GM12878 (cell line): ENCODE results near the gene ISY1. TPM values are rescaled to one million over a fixed set of nuclear protein-coding genes. Genes with fewer than 3 reads are reported as not detected.

ENCODE experiments used
- ATAC-seq: fragments of 200-7000 bp; cut with Tn5 transposase; 3 replicates; pipeline ENCODE4 v1.9.1; 2020; ENCODE audit warnings: mild to moderate bottlenecking, moderate library complexity
- BruUV-seq: library from RNA; stranded (reverse); fragments of 400-500 nt; replicated peaks from 2 replicates; lab custom pipeline; 2021; lab: Mats Ljungman, UMichigan
- CTCF ChIA-PET: fragments of 300-600 bp; sonication (Branson Sonifier 250); formaldehyde crosslinking; extraction: SDS; loops from one replicate; lab custom pipeline; 2021; ENCODE audit warnings: inconsistent platforms; lab: Yijun Ruan, JAX
- POLR2A ChIA-PET: fragments of 350-600 bp; formaldehyde crosslinking; extraction: SDS; loops from one replicate; lab custom pipeline; 2021; ENCODE audit warnings: inconsistent platforms; lab: Charles Lee
- RAD21 ChIA-PET: fragments of 300-600 bp; sonication (Branson Sonifier 250); formaldehyde crosslinking; loops from one replicate; lab custom pipeline; 2023; ENCODE audit warnings: antibody characterized with exemption; ENCODE audit not compliant: unreplicated experiment; lab: Charles Lee
- SMC1A ChIA-PET: fragments of 300-600 bp; sonication (Branson Sonifier 250); formaldehyde crosslinking; loops from one replicate; lab custom pipeline; 2023; ENCODE audit not compliant: unreplicated experiment, uncharacterized antibody; lab: Charles Lee
- DNase-seq: peaks from one replicate; pipeline ENCODE4 v3.0.0-alpha.2; 2011; ENCODE audit warnings: low read depth, low spot score
- FAIRE-seq: peaks from 3 replicates; lab custom pipeline; 2011; peaks lifted over from hg19 to GRCh38; lab: Jason Lieb, UNC
- H2AFZ ChIP-seq: 2 replicates; pipeline ENCODE4 v1.6.0; 2011; ENCODE audit warnings: low read depth, low read length, control low read depth; ENCODE audit not compliant: control insufficient read depth
- H3K27ac ChIP-seq: 2 replicates; pipeline ENCODE4 v1.5.1; 2011; ENCODE audit warnings: control low read depth; ENCODE audit not compliant: control insufficient read depth, insufficient read depth
- H3K27me3 ChIP-seq, 2 experiments: replicated peaks in 1 of 2; 2 replicates each; pipeline versions ENCODE4 v1.6.0 to v1.6.1; 2011; ENCODE audit warnings: low read length in 1 of 2; ENCODE audit not compliant: control insufficient read depth in 2 of 2, insufficient read depth in 2 of 2
- H3K36me3 ChIP-seq, 2 experiments: 2 replicates each; pipeline ENCODE4 v1.5.1; 2011; ENCODE audit warnings: low read length in 1 of 2; ENCODE audit not compliant: control insufficient read depth in 2 of 2, insufficient read depth in 2 of 2
- H3K4me1 ChIP-seq: 2 replicates; pipeline ENCODE4 v1.6.1; 2011; ENCODE audit warnings: mild to moderate bottlenecking, low read length, moderate library complexity, mixed read lengths; ENCODE audit not compliant: control insufficient read depth, insufficient read depth
- H3K4me2 ChIP-seq: 2 replicates; pipeline ENCODE4 v1.6.0; 2011; ENCODE audit warnings: control low read depth; ENCODE audit not compliant: control insufficient read depth, insufficient read depth
- H3K4me3 ChIP-seq: fragments of 200-600 bp; sonication (generic); 2 replicates; pipeline ENCODE4 v1.5.1; 2016
- H3K79me2 ChIP-seq: 2 replicates; pipeline ENCODE4 v1.6.0; 2011; ENCODE audit warnings: low read length; ENCODE audit not compliant: control insufficient read depth, insufficient read depth
- H3K9ac ChIP-seq: 2 replicates; pipeline ENCODE4 v1.8.0; 2011; ENCODE audit warnings: low read length, control low read depth, mixed read lengths; ENCODE audit not compliant: control insufficient read depth, insufficient read depth
- H3K9me3 ChIP-seq: replicated peaks from 3 replicates; pipeline ENCODE4 v1.5.1; 2011; ENCODE audit warnings: mild to moderate bottlenecking, low read length; ENCODE audit not compliant: control insufficient read depth, insufficient read depth
- H4K20me1 ChIP-seq: 2 replicates; pipeline ENCODE4 v1.6.0; 2011; ENCODE audit not compliant: control insufficient read depth, insufficient read depth
- ASH2L ChIP-seq: fragments of 300-600, 200-600 bp; sonication (generic); IDR thresholded peaks from 2 replicates; pipeline ENCODE4 v1.6.1; 2017; ENCODE audit warnings: low read depth, mild to moderate bottlenecking, borderline replicate concordance
- BCL11A ChIP-seq: IDR thresholded peaks from 2 replicates; pipeline ENCODE4 v1.6.1; 2011; ENCODE audit warnings: low read depth, low read length
- DPF2 ChIP-seq: fragments of 450-650 bp; IDR thresholded peaks from 2 replicates; pipeline ENCODE4 v1.6.1; 2017; ENCODE audit warnings: mild to moderate bottlenecking
- ELK1 ChIP-seq: IDR thresholded peaks from 2 replicates; pipeline ENCODE4 v1.6.1; 2012; ENCODE audit warnings: low read depth, low read length, improper control_type of control experiment
- HDAC2 ChIP-seq: fragments of 200-600 bp; sonication (generic); IDR thresholded peaks from 2 replicates; pipeline ENCODE4 v1.6.1; 2017
- KAT2A ChIP-seq: conservative IDR thresholded peaks from 2 replicates; pipeline ENCODE4 v1.6.1; 2011; ENCODE audit warnings: low read depth, low read length; ENCODE audit not compliant: control insufficient read depth
- NFYA ChIP-seq: IDR thresholded peaks from 2 replicates; pipeline ENCODE4 v1.6.1; 2011; ENCODE audit warnings: low read depth, mild to moderate bottlenecking, low read length, improper control_type of control experiment, borderline replicate concordance
- PAX8 ChIP-seq: fragments of 450-650 bp; IDR thresholded peaks from 2 replicates; pipeline ENCODE4 v1.6.1; 2017; ENCODE audit warnings: mild to moderate bottlenecking, moderate library complexity
- PML ChIP-seq: IDR thresholded peaks from 2 replicates; pipeline ENCODE4 v1.6.1; 2012; ENCODE audit warnings: low read length, inconsistent platforms
- REST ChIP-seq: IDR thresholded peaks from 2 replicates; pipeline ENCODE4 v1.6.1; 2012; ENCODE audit warnings: mild to moderate bottlenecking, low read depth, low read length
- TAF1 ChIP-seq: IDR thresholded peaks from 2 replicates; pipeline ENCODE4 v1.6.1; 2011; ENCODE audit warnings: mild to moderate bottlenecking, low read depth, low read length, borderline replicate concordance
- WGBS: methylation state at CpG from one replicate; pipeline ENCODE4 v1.1.6; 2016; ENCODE audit warnings: low lambda C conversion rate; ENCODE audit not compliant: insufficient replicate concordance, insufficient coverage; ENCODE audit errors: missing lambda C conversion rate; 5-methylcytosine and 5-hydroxymethylcytosine counted together
- in situ Hi-C: fragments of 300-500 bp; cut with MboI; formaldehyde crosslinking; loops from 9 replicates; pipeline ENCODE4 v1.14.3; 2018; ENCODE audit warnings: mixed read lengths
- intact Hi-C: fragments of 100-400 bp; cut with micrococcal nuclease; formaldehyde crosslinking; loops from one replicate; pipeline ENCODE4 v1.14.2; 2022; ENCODE audit not compliant: unreplicated experiment
- polyA plus RNA-seq, 11 experiments: library from polyadenylated mRNA; depleted of rRNA in 4 of 11; unstranded in 6 of 11; stranded (reverse) in 5 of 11; fragments of >200 nt; fragmentation: Nextera tagmentation in 4 of 11; fragmentation: Illumina TruSeq in 1 of 11; extraction: Ambion mirVana in 4 of 11; extraction: Trizol in 1 of 11; gene quantifications; 1 replicate in 1 of 11; 2 replicates in 10 of 11; pipeline versions ENCODE4 v1.2.1 to v1.2.3, GENCODE V29; 2011 to 2016; ENCODE audit warnings: inconsistent platforms in 2 of 11, missing spikeins in 2 of 11, low read depth in 1 of 11
- total RNA-seq, 4 experiments: library from RNA; depleted of rRNA in 3 of 4; stranded (reverse); fragments of >200 nt in 3 of 4; fragmentation: Illumina TruSeq in 1 of 4; extraction: Trizol in 1 of 4; gene quantifications; 2 replicates each; pipeline versions ENCODE4 v1.2.1 to v1.2.3, GENCODE V29; 2013 to 2021

ISY1 gene
- total and polyA plus RNA-seq, 10 of the 15 experiments (the other 5 are each of a cell fraction or from before 2014, with no cell fraction given) = 28.3 to 72.2 (median 44.7) TPM

- TF ChIP-seq REST (no peak), PML (no peak), NFYA (no peak)
- TF ChIP-seq, all 136 proteins: peak for 0
Observed at GRCh38 chr3:129084501-129084900, 76.4 kb downstream of the ISY1 start (continued).

GRCh38 chr3:129082026-129082425 is 78.8 kb downstream of the ISY1 start:
- in situ Hi-C loops (no loop called here), intact Hi-C loops (no loop called here)
- no TSS peak for BruUV-seq
- POLR2A ChIA-PET = no interaction called here
- RAD21 ChIA-PET = no interaction called here
- Histone ChIP-seq H2AFZ (no peak overlapping the region), H3K27ac (no peak overlapping the region), H3K4me1 (no peaks in the 10 kb centered on the region), H3K27me3 (no peaks in the 10 kb centered on the region), H3K4me2 (no peak overlapping the region), H3K36me3 (no peaks in the 10 kb centered on the region), H3K9ac (no peak overlapping the region), H3K9me3 (no peaks in the 10 kb centered on the region), H4K20me1 (no peaks in the 10 kb centered on the region), H3K4me3 (no peak overlapping the region), H3K79me2 (no peaks in the 10 kb centered on the region)
- SMC1A ChIA-PET = no interaction called here
- ATAC-seq = no peak
- FAIRE-seq = no peak
- 51% methylated on average over 9 of the region's 9 CpGs for WGBS
- DNase-seq = no peak
- CTCF ChIA-PET = interaction anchor here (1.8 kb wide), 1 partner anchor 112 kb away, joined by 6 read pairs; no protein-coding TSS in a partner anchor
- TF ChIP-seq BCL11A (no peak), ELK1 (no peak), DPF2 (no peak), TAF1 (no peak), ASH2L (no peak), KAT2A (no peak), PAX8 (no peak), HDAC2 (no peak)
